ENCODE data around the gene TARP.
"Not testable (repeated sequence)": the region's sequence is repeated elsewhere in the genome, so short reads cannot be mapped to it uniquely, and the experiment has no call there.

The TARP gene

GRCh38 chr7:38248069-38248567 is 25.3 kb downstream of the TARP start:
- DNase-seq (ENCODE audit: low read depth), result no peak
- TF ChIP-seq CTCF (IDR thresholded peaks at IDR 0.05; ENCODE audit: control insufficient read depth, insufficient read depth, low read depth, low read length, missing control alignments), result no peak
- H3K4me3 ChIP-seq (ENCODE audit: control insufficient read depth, low read depth, low read length), result no peak overlapping the region

- H3K4me3 ChIP-seq (ENCODE audit: control insufficient read depth, low read depth, low read length), result no peak overlapping the region
- DNase-seq (ENCODE audit: low read depth), result no peak
- TF ChIP-seq CTCF (IDR thresholded peaks at IDR 0.05; ENCODE audit: control insufficient read depth, insufficient read depth, low read depth, low read length, missing control alignments), result no peak
Measured at GRCh38 chr7:38245409-38245977, 27.9 kb downstream of the TARP start.

GRCh38 chr7:38244516-38244915 is 28.9 kb downstream of the TARP start:
- DNase-seq (ENCODE audit: low read depth), result no peak
- no peak overlapping the region for H3K4me3 ChIP-seq (ENCODE audit: control insufficient read depth, low read depth, low read length)
- TF ChIP-seq CTCF (IDR thresholded peaks at IDR 0.05; ENCODE audit: control insufficient read depth, insufficient read depth, low read depth, low read length, missing control alignments), result no peak

- not testable (repeated sequence) for H3K4me3 ChIP-seq (ENCODE audit: control insufficient read depth, low read depth, low read length); DNase-seq (ENCODE audit: low read depth)
Measured at GRCh38 chr7:38243345-38243744, 30.1 kb downstream of the TARP start.

GRCh38 chr7:38242814-38243213 is 30.6 kb downstream of the TARP start:
- no peak for TF ChIP-seq CTCF (IDR thresholded peaks at IDR 0.05; ENCODE audit: control insufficient read depth, insufficient read depth, low read depth, low read length, missing control alignments)
- no peak overlapping the region for H3K4me3 ChIP-seq (ENCODE audit: control insufficient read depth, low read depth, low read length)
- no peak for DNase-seq (ENCODE audit: low read depth)

GRCh38 chr7:38241071-38241470 is 32.4 kb downstream of the TARP start:
- no peak overlapping the region for H3K4me3 ChIP-seq (ENCODE audit: control insufficient read depth, low read depth, low read length)
- no peak for TF ChIP-seq CTCF (IDR thresholded peaks at IDR 0.05; ENCODE audit: control insufficient read depth, insufficient read depth, low read depth, low read length, missing control alignments)
- no peak for DNase-seq (ENCODE audit: low read depth)

GRCh38 chr7:38239129-38239528 is 34.3 kb downstream of the TARP start:
- DNase-seq (ENCODE audit: low read depth); H3K4me3 ChIP-seq (ENCODE audit: control insufficient read depth, low read depth, low read length): not testable (repeated sequence)

- DNase-seq (ENCODE audit: low read depth), result no peak
- no peak for TF ChIP-seq CTCF (IDR thresholded peaks at IDR 0.05; ENCODE audit: control insufficient read depth, insufficient read depth, low read depth, low read length, missing control alignments)
- H3K4me3 ChIP-seq (ENCODE audit: control insufficient read depth, low read depth, low read length), result no peak overlapping the region
Measured at GRCh38 chr7:38235606-38236005, 37.8 kb downstream of the TARP start.

GRCh38 chr7:38234759-38235158 is 38.7 kb downstream of the TARP start:
- DNase-seq (ENCODE audit: low read depth); H3K4me3 ChIP-seq (ENCODE audit: control insufficient read depth, low read depth, low read length): not testable (repeated sequence)
